Endothelial cell of umbilical vein (primary cell): ENCODE measurements around the gene DEFB113. TPM values are rescaled to one million over a fixed set of nuclear protein-coding genes. Genes with fewer than 3 reads are reported as not detected.

Experiments used
- BruUV-seq: library from RNA; stranded (reverse); fragments of 400-500 nt; replicated peaks from 2 replicates; lab custom pipeline; 2021; lab: Mats Ljungman, UMichigan
- CTCF ChIA-PET: fragments of 300-600, 350-600 bp; sonication (Branson Sonifier 250); formaldehyde crosslinking; loops from one replicate; lab custom pipeline; 2021; ENCODE audit warnings: antibody characterized with exemption, inconsistent platforms; lab: Charles Lee
- POLR2A ChIA-PET: fragments of 300-600, 350-600 bp; sonication (Branson Sonifier 250); formaldehyde crosslinking; loops from one replicate; lab custom pipeline; 2021; ENCODE audit warnings: antibody characterized with exemption, inconsistent platforms; lab: Charles Lee
- DNase-seq: peaks from one replicate; pipeline ENCODE4 v3.0.0-alpha.2; 2011; ENCODE audit warnings: low read depth, low spot score
- FAIRE-seq: peaks from 2 replicates; lab custom pipeline; 2011; peaks lifted over from hg19 to GRCh38; lab: Jason Lieb, UNC
- H2AFZ ChIP-seq: 2 replicates; pipeline ENCODE4 v1.6.0; 2012; ENCODE audit warnings: low read depth, low read length, control low read depth, inconsistent platforms
- H3K27ac ChIP-seq: 2 replicates; pipeline ENCODE4 v1.5.1; 2011; ENCODE audit warnings: low read depth, mild to moderate bottlenecking, control low read depth, low read length, moderate library complexity; ENCODE audit not compliant: insufficient read depth
- H3K27me3 ChIP-seq, 2 experiments: 2 replicates each; pipeline versions ENCODE4 v1.6.0 to v1.6.1; 2011; ENCODE audit warnings: low read length in 2 of 2, mixed read lengths in 1 of 2; ENCODE audit not compliant: control insufficient read depth in 2 of 2, insufficient read depth in 2 of 2
- H3K36me3 ChIP-seq, 2 experiments: 2 replicates in 1 of 2; 3 replicates in 1 of 2; pipeline ENCODE4 v1.5.1; 2011; ENCODE audit warnings: low read length in 2 of 2, mild to moderate bottlenecking in 1 of 2, moderate library complexity in 1 of 2; ENCODE audit not compliant: control insufficient read depth in 2 of 2, insufficient read depth in 2 of 2; ENCODE audit errors: extremely low read depth in 1 of 2
- H3K4me1 ChIP-seq: 3 replicates; pipeline ENCODE4 v1.5.1; 2011; ENCODE audit warnings: mild to moderate bottlenecking, low read length; ENCODE audit not compliant: control insufficient read depth, insufficient read depth; ENCODE audit errors: extremely low read depth
- H3K4me2 ChIP-seq: 2 replicates; pipeline ENCODE4 v1.6.1; 2011; ENCODE audit warnings: low read length, control low read depth, mixed read lengths; ENCODE audit not compliant: insufficient read depth
- H3K4me3 ChIP-seq, 3 experiments: fragments of 200-600 bp in 1 of 3; sonication (generic), shearing (Covaris generic) in 1 of 3; replicated peaks in 1 of 3; 2 replicates each; pipeline ENCODE4 v1.5.1; 2011 to 2016; ENCODE audit warnings: control low read depth in 3 of 3, low read length in 3 of 3, mild to moderate bottlenecking in 2 of 3, inconsistent platforms in 1 of 3, low read depth in 1 of 3, moderate library complexity in 1 of 3; ENCODE audit not compliant: insufficient read depth in 1 of 3
- H3K79me2 ChIP-seq: 2 replicates; pipeline ENCODE4 v1.6.0; 2012; ENCODE audit warnings: low read length, inconsistent platforms; ENCODE audit not compliant: control insufficient read depth, insufficient read depth
- H3K9ac ChIP-seq: replicated peaks from 2 replicates; pipeline ENCODE3; 2011; ENCODE audit warnings: low read length, control low read depth; ENCODE audit not compliant: insufficient read depth; ENCODE audit errors: extremely low read depth
- H3K9me1 ChIP-seq: replicated peaks from 3 replicates; pipeline ENCODE4 v1.6.0; 2011; ENCODE audit warnings: mild to moderate bottlenecking, low read length; ENCODE audit not compliant: control insufficient read depth, insufficient read depth; ENCODE audit errors: extremely low read depth
- H3K9me3 ChIP-seq: replicated peaks from 2 replicates; pipeline ENCODE4 v1.5.1; 2012; ENCODE audit warnings: low read length, inconsistent platforms; ENCODE audit not compliant: control insufficient read depth, insufficient read depth
- H4K20me1 ChIP-seq: replicated peaks from 2 replicates; pipeline ENCODE3; 2011; ENCODE audit warnings: mild to moderate bottlenecking, low read length; ENCODE audit not compliant: control insufficient read depth, insufficient read depth; ENCODE audit errors: extremely low read depth
- EZH2 ChIP-seq: IDR thresholded peaks from 2 replicates; pipeline ENCODE4 v1.6.1; 2012; ENCODE audit warnings: borderline replicate concordance, low read depth, mild to moderate bottlenecking, moderate library complexity, low read length, inconsistent platforms; ENCODE audit not compliant: severe bottlenecking
- FOS ChIP-seq: IDR thresholded peaks from 2 replicates; pipeline ENCODE4 v1.6.1; 2011; ENCODE audit warnings: mild to moderate bottlenecking, low read length, moderate library complexity, borderline replicate concordance; ENCODE audit not compliant: insufficient read depth
- GATA2 ChIP-seq: IDR thresholded peaks from 2 replicates; pipeline ENCODE4 v1.7.0; 2011; ENCODE audit warnings: low read depth, mild to moderate bottlenecking, moderate library complexity, mixed read lengths, low read length; ENCODE audit not compliant: insufficient read length, insufficient read depth
- JUN ChIP-seq: IDR thresholded peaks from 2 replicates; pipeline ENCODE4 v1.6.1; 2011; ENCODE audit warnings: borderline replicate concordance, low read depth; ENCODE audit not compliant: insufficient read length, insufficient read depth
- MYC ChIP-seq: IDR thresholded peaks from one replicate; pipeline ENCODE4 v1.6.1; 2011; ENCODE audit warnings: mild to moderate bottlenecking, low read depth, low read length
- POLR2A ChIP-seq: IDR thresholded peaks from 2 replicates; pipeline ENCODE4 v1.6.1; 2012; ENCODE audit warnings: low read depth, mild to moderate bottlenecking, control low read depth, low read length
- POLR2AphosphoS5 ChIP-seq: IDR thresholded peaks from 2 replicates; pipeline ENCODE4 v1.6.1; 2012; ENCODE audit warnings: low read depth, mild to moderate bottlenecking, control low read depth, low read length, moderate library complexity; ENCODE audit not compliant: insufficient read depth
- dilution Hi-C: fragments of 300-500 bp; cut with MboI; formaldehyde crosslinking; loops from one replicate; pipeline ENCODE4 v1.15.0; 2019; ENCODE audit warnings: low sequenced_read_pairs; ENCODE audit not compliant: extremely low pct_ligation_motif_present
- intact Hi-C: fragments of 100-400 bp; cut with micrococcal nuclease; formaldehyde crosslinking; loops from one replicate; pipeline ENCODE4 v1.10.0; 2022
- polyA plus RNA-seq, 4 experiments: library from polyadenylated mRNA; depleted of rRNA in 3 of 4; stranded (reverse) in 3 of 4; unstranded in 1 of 4; fragments of >200 nt; gene quantifications; 2 replicates each; pipeline versions ENCODE4 v1.2.1 to v1.2.3, GENCODE V29; 2011 to 2012; ENCODE audit warnings: missing spikeins in 1 of 4
- total RNA-seq: library from RNA; stranded (reverse); gene quantifications from 2 replicates; pipeline ENCODE4 v1.2.3, GENCODE V29; 2021
- TF ChIP-seq, protein P1 (sequence below): IDR thresholded peaks from 2 replicates; pipeline ENCODE4 v1.6.1; 2011; ENCODE audit not compliant: insufficient read depth, insufficient read length
- TF ChIP-seq, protein P2 (sequence below), 2 donors: IDR thresholded peaks; 1 replicate in 1 of 2; 2 replicates in 1 of 2; pipeline ENCODE4 v1.5.1; 2011; ENCODE audit warnings: low read length in 2 of 2, mild to moderate bottlenecking in 2 of 2, moderate library complexity in 2 of 2, control low read depth in 1 of 2, inconsistent platforms in 1 of 2, low read depth in 1 of 2; ENCODE audit not compliant: insufficient read depth in 1 of 2; ENCODE audit errors: extremely low read depth in 1 of 2

Gene DEFB113
- total and polyA plus RNA-seq, 2 donors (not counting 3 experiments of a cell fraction or from before 2014, with no cell fraction given): not detected

DNA sequence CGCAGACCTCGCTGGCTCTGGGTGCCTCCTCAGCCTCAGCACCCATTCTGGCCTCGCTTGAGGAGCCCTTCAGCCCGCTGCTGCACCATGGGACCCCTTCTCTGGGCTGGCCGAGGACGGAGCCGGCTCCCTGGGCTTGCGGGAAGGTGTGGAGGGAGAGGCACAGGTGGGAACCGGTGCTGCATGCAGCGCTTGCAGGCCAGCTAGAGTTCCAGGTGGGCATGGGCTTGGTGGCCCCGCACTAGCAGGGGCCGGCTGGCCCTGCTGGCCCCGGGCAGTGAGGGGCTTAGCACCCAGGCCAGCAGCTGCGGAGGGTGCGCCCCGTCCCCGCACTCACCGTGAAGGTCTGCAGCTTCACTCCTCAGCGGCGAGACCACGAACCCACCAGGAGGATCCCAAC is 35.9 kb downstream of the DEFB113 start:
- Histone ChIP-seq H3K4me1 (no peaks in the 10 kb centered on the region), H3K79me2 (no peaks in the 10 kb centered on the region), H3K27ac (no peak overlapping the region), H3K36me3 (no peaks in the 10 kb centered on the region), H3K27me3 (no peaks in the 10 kb centered on the region), H3K9me3 (peaks cover 1% of the 10 kb centered on the region), H3K9ac (no peak overlapping the region), H3K4me2 (no peak overlapping the region), H4K20me1 (no peaks in the 10 kb centered on the region), H2AFZ (no peak overlapping the region), H3K4me3 (no peak overlapping the region), H3K9me1 (no peaks in the 10 kb centered on the region)
- DNase-seq (no peak), FAIRE-seq (no peak)
- TF ChIP-seq POLR2AphosphoS5 (no peak), JUN (no peak), EZH2 (no peak), MYC (no peak), POLR2A (no peak), GATA2 (no peak), FOS (no peak)
- TF ChIP-seq, protein P1, sequence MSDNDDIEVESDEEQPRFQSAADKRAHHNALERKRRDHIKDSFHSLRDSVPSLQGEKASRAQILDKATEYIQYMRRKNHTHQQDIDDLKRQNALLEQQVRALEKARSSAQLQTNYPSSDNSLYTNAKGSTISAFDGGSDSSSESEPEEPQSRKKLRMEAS: no peak
- TF ChIP-seq, protein P2, sequence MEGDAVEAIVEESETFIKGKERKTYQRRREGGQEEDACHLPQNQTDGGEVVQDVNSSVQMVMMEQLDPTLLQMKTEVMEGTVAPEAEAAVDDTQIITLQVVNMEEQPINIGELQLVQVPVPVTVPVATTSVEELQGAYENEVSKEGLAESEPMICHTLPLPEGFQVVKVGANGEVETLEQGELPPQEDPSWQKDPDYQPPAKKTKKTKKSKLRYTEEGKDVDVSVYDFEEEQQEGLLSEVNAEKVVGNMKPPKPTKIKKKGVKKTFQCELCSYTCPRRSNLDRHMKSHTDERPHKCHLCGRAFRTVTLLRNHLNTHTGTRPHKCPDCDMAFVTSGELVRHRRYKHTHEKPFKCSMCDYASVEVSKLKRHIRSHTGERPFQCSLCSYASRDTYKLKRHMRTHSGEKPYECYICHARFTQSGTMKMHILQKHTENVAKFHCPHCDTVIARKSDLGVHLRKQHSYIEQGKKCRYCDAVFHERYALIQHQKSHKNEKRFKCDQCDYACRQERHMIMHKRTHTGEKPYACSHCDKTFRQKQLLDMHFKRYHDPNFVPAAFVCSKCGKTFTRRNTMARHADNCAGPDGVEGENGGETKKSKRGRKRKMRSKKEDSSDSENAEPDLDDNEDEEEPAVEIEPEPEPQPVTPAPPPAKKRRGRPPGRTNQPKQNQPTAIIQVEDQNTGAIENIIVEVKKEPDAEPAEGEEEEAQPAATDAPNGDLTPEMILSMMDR (IDR thresholded peaks at IDR 0.05; ENCODE audit: extremely low read depth in 1 of 2, insufficient read depth in 1 of 2, low read depth in 1 of 2, low read length in 2 of 2): no peak
- intact Hi-C loops (no loop called here), dilution Hi-C loops (no loop called here)
- ChIA-PET CTCF (no interaction called here), POLR2A (no interaction called here)
- BruUV-seq: no TSS peak
